Medulla oblongata (tissue), 1 donor: ENCODE data around the gene RSPRY1.
"Not testable (repeated sequence)": the region's sequence is repeated elsewhere in the genome, so short reads cannot be mapped to it uniquely, and the experiment has no call there.

Experiments
- DNase-seq: peaks from one replicate; pipeline ENCODE4 v3.0.0-alpha.2; 2015; ENCODE audit errors: extremely low spot score

The RSPRY1 gene

DNA sequence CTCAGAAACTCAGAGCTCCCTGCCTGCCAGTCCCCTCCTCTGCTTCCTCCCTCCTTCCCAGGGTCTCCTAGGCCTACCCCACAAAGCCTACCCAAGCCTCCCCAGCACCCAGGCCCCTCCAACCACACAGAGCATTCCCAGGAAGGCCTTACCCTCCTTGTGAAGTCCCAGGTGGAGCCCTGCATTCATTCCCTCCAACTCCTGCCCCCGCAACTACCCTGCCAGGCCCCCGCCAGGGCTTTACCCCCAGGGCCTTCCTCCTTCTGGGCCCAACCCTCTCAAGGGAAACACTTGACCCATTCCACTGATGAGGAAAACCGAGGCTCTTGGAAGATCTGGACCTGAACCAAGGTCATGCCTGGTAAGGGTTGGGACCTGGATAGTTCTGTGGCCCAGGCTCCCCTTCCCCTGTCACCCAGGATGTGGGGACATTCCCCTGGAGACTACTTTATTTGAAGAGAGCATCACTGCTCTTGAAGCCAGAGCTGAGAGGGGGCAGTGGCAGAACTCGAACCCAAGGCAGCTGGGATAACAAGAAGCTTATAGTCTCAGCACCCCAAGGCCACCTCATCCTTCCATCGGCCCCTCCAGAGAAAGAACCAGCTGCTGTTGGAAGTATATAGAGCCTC lies 85.9 kb downstream of the RSPRY1 start:
- no peak for DNase-seq

DNA sequence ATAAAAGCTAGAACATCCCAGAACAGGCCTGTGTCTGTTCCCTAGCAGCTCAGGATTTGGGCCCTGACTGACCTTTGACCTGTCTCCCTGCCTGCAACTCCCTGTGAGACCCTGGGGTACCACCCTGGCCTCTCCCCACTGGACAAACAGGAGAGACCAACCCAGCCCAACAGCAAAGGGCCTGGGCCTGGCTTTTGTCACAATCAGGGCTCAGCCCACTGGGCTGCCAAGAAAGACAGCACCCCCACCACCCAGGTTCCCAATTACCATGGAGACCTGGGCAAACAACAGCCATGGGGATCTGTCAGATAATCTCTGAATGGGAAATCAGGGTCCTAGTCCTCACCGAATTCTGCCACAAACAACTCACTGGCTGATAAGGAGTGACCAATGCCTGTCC lies 87.2 kb downstream of the RSPRY1 start:
- no peak for DNase-seq

DNA sequence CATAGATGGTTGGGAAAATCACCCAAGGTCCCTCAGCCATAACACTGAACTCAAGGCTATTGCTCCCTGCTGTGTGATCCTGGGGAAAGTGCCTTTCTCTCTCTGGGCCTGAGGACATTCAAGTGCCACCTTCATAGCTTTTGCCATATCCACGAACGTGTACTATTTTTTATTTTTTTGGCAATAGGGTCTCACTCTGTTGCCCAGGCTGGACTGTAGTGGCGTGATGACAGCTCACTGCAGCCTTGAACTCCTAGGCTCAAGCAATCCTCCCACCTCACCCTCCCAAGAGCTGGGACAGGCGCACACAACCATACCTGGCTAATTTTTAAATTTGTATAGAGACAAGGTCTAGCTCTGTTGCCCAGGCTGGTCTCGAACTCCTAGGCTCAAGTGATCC lies 87.7 kb downstream of the RSPRY1 start:
- DNase-seq, result no peak

DNA sequence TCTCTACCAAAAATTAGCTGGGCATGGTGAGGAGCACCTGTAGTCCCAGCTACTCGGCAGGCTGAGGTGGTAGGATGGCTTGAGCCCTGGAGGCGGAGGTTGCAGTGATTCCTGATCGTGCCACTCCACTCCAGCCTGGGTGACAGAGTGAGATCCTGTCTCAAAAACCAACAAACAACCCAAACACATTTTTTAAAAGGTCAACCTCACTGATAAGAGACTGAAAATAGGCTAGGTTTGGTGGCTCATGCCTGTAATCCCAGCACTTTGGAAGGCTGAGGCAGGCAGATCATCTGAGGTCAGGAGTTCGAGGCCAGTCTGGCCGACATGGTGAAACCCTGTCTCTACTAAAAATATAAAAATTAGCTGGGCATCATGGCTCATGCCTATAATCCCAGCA lies 89.8 kb downstream of the RSPRY1 start:
- DNase-seq, result not testable (repeated sequence)

DNA sequence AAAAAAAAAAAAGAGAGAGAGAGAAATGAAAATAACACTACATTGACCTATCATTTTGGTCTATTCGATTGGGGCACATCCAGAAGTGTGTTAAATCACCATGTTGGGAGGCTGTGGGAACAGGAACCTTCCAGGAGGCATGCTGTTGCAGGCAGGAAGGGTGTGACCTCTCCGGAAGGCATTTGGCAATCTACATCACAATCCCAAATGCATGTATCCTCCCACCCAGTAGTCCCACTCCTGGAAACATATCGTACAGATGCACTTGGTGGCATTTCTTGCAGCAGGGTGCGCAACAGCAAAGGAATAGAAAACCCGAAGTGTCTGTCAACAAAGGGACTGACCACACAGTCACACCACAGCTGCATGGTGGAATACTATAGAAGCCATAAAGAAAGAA lies 90.5 kb downstream of the RSPRY1 start:
- peak; percentile 52 for DNase-seq

DNA sequence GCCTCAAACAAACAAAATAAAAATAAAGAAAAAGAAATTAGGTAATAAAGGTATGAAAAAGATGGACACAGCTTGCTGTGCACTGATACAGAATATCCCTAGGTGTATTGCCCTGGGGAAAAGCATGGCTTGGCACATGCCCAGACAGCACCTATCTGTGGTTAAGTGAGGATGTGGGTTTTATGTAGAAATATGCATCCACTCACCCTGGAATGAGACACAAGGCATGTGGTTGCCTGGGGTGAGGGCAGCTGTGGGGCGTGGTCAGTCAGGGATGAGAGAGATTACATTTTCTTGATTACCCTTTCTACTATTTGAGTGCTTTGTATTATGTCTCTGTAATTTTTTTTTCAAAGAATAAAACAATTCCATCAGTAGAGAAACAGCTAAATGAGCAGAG lies 91.5 kb downstream of the RSPRY1 start:
- DNase-seq, result peak; percentile 2

DNA sequence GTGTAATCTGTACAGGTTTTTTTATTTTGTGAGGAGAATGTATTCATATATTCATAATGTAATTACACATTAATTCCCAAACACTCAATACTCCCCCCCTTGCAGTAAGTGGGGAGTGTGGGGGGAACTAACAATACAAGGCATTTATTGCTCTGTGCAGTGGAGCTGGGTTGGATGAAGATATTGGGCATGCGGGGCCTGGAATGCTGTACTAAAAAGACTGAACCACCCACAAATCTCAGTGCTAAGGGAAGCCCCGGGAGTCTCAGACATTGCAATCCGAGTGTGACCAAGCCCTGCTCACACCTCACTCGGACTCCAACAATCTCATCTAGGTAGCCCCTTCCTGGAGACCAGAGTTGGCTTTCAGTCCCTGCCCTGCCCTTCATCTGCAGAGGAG lies 92.4 kb downstream of the RSPRY1 start:
- peak; percentile 79 for DNase-seq

DNA sequence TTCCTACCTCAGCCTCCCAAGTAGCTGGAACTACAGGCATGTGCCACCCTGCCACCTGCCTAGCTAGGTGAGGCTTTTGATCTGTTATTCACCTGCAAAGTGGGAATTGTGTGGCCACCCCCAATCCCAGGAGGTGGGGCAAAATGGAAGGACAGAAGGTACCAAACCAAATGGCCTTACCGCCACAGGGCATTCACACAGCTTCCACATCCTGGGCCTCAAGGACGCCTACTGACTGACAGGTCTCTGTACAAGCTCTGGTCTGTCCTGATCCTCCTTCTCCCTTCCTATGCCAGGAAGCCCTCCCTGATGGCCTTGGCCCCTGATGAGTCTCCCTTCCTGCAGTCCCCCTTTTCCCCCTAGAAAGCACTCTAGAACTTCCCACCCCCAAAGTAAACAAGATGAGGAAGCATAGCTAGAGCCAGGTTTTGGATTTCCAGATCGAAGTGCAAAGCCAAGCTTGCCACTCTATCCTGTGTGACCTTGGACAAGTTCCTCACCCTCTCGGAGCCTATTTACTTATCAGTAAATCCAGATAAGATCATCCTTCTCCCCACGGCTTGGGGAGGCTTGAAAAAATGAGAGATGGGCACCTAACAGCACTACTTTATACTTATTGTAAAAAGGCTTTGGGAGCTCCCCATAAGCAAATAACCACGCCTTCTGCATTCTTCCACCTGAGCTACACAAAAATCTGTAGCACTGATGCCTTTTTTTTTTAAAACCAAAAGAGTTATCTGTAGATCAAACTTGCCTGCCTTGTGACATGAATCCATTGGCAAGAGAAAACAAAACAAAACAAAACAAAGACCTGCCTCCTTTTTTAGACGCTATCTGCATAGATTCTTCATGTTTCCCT lies 93.9 kb downstream of the RSPRY1 start:
- DNase-seq, result no peak

DNA sequence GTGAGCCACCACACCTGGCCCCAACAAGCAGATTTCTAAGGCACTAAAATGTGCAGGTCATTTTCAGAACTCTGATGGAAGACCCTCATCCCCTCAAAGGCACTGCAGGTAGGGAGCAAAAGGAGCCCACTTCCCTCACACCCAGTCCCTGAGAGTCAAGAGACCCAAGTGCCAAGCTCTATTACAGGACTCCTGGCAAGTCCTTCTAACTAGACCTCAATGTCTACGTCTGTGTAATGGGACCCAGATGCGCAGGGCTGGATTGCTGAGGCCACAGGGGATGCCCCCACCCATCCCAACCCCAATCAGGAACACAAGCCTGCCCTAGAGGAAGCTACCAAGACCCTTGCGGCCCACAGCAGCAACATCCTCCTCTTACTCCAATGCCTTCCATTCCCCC lies 95.7 kb downstream of the RSPRY1 start:
- no peak for DNase-seq

DNA sequence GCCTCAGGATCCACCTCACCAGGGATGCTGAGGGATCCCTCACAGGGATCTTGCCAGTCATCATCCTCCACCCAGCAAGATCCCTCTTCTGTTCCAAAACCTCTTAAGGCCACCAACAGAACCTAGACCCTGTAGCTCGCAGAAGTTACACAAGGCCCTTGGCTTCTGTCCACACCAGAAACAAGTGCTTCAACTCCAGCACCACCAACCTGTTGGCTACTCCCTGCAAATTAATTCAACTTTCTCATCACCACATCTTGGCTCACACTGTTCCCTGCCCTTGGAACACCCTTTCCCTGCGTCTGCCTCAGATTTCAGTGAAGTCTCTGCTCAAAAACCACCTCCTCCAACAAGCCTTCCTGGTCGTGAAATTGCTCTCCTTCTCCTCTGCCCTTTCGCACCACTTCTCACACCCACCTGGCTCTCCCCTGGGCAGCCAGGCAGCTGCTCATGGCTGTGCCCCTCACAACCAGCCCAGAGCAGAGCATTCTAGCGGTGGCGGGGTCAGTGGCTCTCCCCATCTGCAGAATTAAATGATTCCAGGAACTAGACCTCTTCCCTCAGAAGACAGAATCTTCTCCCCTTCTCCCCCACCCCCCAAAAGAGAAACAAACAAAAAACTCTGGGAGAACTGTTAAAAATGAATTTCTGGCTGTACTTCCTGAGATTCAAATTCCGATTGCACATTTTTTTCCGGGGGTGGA lies 96.5 kb downstream of the RSPRY1 start:
- DNase-seq, result no peak

DNA sequence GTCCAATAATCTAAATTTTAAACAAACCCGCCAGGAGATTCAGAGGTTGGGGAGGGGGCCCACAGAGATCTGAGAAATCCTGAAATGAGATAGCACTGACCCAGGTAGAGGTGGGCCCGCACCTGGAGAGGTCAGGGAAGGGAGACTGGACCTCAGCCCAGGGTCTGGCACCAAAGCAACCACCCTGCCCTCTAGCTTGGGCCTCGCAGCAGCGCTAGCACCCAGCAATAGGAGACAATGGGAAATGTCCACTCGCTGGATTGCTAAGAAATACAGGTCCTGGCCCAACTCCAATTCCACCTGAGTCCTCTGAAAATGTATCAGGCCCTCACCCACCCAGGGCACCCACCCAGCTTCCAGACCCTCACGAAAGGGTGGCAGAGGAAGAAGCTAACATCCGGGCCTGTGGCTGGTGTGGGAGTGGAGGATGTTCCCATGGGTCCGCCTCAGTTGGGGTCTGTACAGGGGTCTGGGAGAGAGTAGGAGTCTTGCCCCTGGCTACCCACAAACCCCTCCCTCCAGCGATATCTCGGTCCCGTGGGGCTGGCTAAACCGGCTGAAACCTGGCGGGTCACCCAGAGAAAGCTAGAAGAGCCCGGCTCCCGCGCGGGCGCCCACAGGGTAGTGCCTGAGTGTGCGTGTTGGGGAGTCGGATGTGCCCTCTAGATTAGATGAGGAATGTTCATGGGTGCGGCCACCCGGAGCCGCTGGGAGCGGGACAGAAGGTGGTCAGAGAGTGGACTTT lies 97.3 kb downstream of the RSPRY1 start:
- no peak for DNase-seq

DNA sequence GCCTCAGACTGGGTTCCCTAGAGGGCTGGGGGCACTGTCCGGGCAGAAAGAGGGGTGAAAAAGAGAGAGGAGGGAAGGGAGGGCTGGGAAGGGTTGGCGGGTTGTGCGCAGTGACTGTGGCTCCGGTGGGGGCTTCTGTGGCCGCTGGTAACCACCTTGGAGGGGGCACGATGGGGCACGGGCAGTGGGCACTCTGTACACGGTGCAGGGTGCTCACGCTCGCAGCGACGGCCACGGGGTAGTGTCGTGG lies 97.8 kb downstream of the RSPRY1 start:
- DNase-seq, result no peak

DNA sequence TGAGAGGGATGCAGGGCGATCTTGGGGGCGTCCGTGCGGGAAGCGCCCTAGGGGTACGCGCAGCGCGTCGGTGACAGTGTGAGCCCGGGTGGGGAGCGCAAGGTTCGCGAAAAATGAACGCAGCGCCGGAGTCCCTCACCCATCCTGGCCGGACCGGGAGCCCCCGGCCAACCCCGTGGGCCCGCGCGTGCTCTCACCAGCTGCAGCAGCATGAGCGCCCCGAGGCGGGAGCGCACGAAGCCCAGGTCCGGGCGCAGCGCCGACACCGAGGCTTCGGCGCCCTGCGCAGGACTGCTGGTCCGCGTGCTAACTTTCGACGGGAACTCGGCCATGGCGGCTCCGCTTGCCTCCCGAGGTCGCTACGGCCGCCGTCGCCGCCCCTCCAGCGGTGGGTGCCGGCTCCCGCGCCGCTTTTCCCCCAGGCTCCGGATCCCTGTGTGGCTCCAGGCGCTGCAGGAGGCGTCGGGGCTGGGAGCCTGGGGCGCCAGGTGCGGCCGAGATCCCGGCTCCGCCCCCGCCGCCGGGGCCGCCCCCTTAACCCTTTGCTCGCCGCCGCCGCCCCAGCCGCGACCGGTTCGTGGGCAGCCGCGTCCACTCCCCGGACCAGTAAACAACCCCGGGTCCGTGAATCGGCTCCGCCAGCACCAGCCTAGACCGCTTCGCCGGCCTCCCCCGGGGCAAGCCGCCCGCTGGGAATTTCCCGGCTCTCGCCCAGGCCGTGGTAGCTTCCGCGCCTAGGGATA lies 98.3 kb downstream of the RSPRY1 start, which contains the start of gene PLLP:
PLLP (minus strand) TSS at position 464 of the 743 bp plus-strand sequence; CDS start at position 332, 132 bp downstream.
- peak; percentile 53 for DNase-seq

DNA sequence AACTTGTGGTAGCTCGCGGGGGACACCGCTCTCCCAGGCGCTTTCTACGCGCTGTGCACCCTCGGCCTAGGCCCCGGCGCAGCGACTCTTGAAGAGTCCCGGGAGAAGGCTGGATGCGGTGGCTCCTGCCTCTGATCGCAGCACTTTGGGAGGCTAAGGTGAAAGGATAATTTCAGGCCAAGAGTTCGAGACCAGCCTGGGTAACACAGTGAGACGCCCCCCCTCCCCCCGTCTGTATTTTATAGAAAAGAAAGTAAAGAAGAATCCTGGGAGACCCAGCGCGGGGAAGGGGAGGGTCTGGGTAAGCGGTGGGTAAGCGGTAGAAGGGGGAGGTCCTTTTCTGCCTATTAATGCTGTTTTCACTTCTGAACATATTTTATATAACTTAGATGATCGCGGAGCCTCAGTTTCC lies 98.8 kb downstream of the RSPRY1 start:
- DNase-seq, result no peak

DNA sequence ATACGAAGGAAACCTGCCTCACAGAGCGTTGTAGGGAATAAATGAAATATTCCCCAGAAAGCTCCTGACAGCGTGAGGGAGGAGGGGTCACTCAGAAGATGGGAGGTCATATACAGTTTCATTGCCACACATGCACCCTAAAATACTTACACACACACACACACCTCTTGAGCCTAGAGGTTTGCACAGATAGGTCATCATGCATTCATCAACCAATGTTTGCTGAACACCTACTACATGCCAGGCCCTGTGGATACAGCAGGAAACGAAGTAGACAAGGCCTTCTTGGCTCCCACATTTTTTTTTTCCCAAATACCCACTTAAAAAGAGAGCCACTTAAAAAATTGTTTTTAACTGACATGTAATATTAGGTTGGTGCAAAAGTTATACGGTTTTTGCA lies 99.2 kb downstream of the RSPRY1 start:
- no peak for DNase-seq

DNA sequence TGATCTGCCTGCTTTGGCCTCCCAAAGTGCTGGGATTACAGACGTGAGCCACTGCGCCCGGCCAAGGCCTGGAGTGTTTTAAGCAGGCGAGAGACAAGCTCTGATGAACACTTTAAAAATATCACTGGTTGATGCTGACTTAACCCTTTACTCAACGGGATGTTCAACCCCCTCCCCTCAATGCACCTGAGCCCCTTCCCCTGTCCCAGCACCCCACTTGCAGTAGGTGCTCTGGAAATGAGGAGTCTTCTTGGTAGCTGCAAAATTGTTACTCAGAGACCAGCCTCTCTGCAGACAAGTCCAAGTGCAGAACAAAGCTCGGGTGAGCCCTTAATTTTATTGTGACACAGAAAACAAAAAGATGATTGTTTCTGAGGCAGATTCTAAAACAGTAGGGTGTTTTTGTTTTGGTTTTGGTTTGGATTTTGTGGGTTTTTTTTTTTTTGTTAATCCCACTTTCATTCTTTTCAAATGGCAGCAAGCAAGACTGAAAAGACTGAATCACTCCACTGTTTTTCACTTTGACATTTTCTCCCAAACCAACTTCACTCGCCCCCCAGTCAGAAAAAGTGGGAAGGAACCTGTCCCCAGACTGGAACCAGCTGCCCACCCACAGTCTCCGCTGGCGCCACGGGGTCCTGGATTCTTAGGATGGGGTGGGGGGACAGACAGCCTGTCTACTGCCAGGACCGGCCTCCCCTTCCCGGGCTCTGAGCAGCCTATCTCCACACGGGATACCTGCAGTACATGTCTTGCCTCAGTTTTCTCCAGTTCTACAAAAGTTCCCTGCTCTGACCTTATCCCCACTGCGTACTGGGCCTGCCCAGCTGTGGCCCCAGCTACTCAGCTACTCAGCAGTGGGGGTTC lies 103.5 kb downstream of the RSPRY1 start:
- peak; percentile 85 for DNase-seq
